Ishikawa (cell line): ENCODE data around the gene OR9A4.

ENCODE experiments used
- CEBPB ChIP-seq: IDR thresholded peaks from 2 replicates; pipeline ENCODE4 v1.6.1; 2012
- CREB1 ChIP-seq: IDR thresholded peaks from 2 replicates; pipeline ENCODE4 v1.6.1; 2012; ENCODE audit warnings: low read depth
- EP300 ChIP-seq: IDR thresholded peaks from 2 replicates; pipeline ENCODE4 v1.6.1; 2012; ENCODE audit warnings: borderline replicate concordance
- FOXM1 ChIP-seq: IDR thresholded peaks from 2 replicates; pipeline ENCODE4 v1.6.1; 2012; ENCODE audit warnings: low read depth, borderline replicate concordance
- NFIC ChIP-seq: IDR thresholded peaks from 2 replicates; pipeline ENCODE4 v1.6.1; 2012
- RAD21 ChIP-seq: IDR thresholded peaks from 2 replicates; pipeline ENCODE4 v1.6.1; 2012; ENCODE audit warnings: low read depth
- TAF1 ChIP-seq: IDR thresholded peaks from 2 replicates; pipeline ENCODE4 v1.6.1; 2012; ENCODE audit warnings: low read depth, mild to moderate bottlenecking
- TCF12 ChIP-seq: IDR thresholded peaks from 2 replicates; pipeline ENCODE4 v1.6.1; 2012; ENCODE audit warnings: low read depth
- TEAD4 ChIP-seq: IDR thresholded peaks from 2 replicates; pipeline ENCODE4 v1.6.1; 2012
- YY1 ChIP-seq: IDR thresholded peaks from 2 replicates; pipeline ENCODE4 v1.6.1; 2012; ENCODE audit warnings: low read depth
- ZBTB7A ChIP-seq: IDR thresholded peaks from 2 replicates; pipeline ENCODE4 v1.6.1; 2012; ENCODE audit warnings: low read depth
- TF ChIP-seq, protein P1 (sequence below): IDR thresholded peaks from 2 replicates; pipeline ENCODE4 v1.6.1; 2012; ENCODE audit warnings: low read depth, mild to moderate bottlenecking
- TF ChIP-seq, protein P2 (sequence below): IDR thresholded peaks from 2 replicates; pipeline ENCODE4 v1.6.1; 2012
- TF ChIP-seq, protein P3 (sequence below): IDR thresholded peaks from 2 replicates; pipeline ENCODE4 v1.6.1; 2012

Gene OR9A4

DNA sequence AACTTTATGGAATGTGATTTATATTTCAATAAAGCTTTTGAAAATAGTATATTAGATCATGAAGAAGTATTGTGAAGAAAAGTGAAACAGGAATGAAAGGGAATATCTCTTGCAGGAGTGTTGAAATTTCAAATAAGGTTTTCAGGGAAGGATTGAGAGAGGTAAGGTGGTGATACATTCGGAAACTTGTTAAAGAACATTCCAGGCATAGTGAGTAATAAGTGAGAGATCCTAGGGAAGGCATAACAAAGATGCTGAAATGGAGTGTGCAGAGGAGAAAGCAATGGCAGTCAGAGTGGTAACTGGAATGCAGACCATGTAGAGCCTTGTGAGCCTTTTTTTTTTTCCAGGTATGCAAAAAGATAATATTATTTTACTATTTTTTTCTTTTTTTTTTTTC is 4.1 kb downstream of the OR9A4 start:
- TF ChIP-seq CEBPB, result no peak
- no peak for TF ChIP-seq TAF1
- no peak for TF ChIP-seq YY1
- no peak for TF ChIP-seq TCF12
- no peak for TF ChIP-seq CREB1
- TF ChIP-seq NFIC, result no peak
- no peak for TF ChIP-seq RAD21
- no peak for TF ChIP-seq ZBTB7A
- no peak for TF ChIP-seq EP300
- TF ChIP-seq FOXM1, result no peak
- TF ChIP-seq, protein P1, sequence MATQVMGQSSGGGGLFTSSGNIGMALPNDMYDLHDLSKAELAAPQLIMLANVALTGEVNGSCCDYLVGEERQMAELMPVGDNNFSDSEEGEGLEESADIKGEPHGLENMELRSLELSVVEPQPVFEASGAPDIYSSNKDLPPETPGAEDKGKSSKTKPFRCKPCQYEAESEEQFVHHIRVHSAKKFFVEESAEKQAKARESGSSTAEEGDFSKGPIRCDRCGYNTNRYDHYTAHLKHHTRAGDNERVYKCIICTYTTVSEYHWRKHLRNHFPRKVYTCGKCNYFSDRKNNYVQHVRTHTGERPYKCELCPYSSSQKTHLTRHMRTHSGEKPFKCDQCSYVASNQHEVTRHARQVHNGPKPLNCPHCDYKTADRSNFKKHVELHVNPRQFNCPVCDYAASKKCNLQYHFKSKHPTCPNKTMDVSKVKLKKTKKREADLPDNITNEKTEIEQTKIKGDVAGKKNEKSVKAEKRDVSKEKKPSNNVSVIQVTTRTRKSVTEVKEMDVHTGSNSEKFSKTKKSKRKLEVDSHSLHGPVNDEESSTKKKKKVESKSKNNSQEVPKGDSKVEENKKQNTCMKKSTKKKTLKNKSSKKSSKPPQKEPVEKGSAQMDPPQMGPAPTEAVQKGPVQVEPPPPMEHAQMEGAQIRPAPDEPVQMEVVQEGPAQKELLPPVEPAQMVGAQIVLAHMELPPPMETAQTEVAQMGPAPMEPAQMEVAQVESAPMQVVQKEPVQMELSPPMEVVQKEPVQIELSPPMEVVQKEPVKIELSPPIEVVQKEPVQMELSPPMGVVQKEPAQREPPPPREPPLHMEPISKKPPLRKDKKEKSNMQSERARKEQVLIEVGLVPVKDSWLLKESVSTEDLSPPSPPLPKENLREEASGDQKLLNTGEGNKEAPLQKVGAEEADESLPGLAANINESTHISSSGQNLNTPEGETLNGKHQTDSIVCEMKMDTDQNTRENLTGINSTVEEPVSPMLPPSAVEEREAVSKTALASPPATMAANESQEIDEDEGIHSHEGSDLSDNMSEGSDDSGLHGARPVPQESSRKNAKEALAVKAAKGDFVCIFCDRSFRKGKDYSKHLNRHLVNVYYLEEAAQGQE, result no peak

DNA sequence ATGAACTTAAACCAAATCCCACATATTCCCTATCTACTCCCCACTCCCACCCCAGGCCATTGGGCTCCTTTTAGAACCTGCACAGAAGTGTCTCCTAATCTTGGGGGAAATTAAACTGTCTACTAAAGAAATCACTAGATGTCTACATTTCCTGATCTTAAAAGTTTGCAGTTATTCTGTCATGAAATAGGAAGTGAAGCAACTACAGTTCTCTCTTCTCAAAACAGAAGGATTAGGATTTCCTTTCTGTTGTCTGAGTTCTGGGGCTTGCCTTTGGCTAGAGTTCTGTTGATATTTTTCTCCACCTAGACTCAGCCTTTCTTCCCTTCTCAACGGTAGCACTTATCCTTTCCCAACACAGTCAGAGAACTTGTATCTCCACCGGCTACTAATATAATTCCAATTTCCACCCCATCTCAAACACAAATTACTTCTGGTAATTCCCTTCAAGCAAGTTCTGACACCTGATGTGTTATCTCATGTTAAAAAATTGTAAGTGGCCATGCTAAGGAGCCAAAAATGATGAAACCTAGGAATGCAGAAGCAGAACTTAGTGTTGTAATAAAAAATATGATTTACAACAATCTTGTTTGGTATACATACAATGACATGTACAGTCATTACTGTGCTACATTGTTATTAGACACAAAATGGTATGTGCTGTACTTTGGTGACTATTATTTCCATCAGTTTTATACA is 12.1 kb downstream of the OR9A4 start:
- TF ChIP-seq, protein P2, sequence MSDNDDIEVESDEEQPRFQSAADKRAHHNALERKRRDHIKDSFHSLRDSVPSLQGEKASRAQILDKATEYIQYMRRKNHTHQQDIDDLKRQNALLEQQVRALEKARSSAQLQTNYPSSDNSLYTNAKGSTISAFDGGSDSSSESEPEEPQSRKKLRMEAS, result no peak
- TF ChIP-seq, protein P1, result no peak

DNA sequence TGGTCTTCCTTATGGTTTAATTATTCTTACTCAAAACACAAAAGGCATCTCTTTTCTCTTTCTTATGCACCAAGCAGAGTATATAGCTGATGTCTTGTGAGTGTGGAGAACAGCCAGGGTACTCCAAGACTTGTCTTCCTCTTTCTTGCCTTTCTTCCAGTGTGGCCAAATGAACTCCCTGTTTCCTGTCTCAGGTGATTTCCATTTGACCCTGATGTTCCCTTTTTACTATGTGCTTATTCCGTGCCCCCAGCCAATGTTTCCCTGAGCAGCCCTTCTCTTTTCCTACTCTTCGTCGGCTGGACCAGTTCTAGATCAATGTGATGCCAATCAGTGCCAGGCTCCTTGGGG is 12.6 kb downstream of the OR9A4 start:
- TF ChIP-seq RAD21 (no peak), TCF12 (no peak), YY1 (no peak), ZBTB7A (no peak), EP300 (no peak), CREB1 (no peak), NFIC (no peak), FOXM1 (no peak)
- TF ChIP-seq, protein P2, result no peak
- TF ChIP-seq, protein P1, result no peak

DNA sequence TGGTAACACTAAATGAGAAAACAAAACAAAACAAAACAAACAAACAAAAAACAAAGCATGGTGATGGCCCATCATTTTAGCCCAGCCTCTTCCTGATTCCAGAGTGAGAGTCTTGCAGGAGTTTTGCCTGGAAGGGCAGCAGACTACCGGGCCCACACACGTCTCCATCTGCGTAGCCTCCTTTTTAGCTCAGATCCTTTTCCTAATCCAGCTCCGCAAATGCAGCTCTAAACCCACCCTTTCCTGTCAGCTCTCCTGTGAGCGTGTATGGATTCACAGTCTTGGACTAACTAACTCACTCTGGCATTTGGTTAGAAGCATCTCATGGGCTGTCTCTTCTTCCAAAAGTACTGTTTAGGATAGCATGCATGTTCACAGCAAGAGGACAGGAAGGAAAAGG is 14.0 kb downstream of the OR9A4 start:
- TF ChIP-seq, protein P2, result no peak
- TF ChIP-seq EP300, result no peak
- TF ChIP-seq CREB1, result no peak

DNA sequence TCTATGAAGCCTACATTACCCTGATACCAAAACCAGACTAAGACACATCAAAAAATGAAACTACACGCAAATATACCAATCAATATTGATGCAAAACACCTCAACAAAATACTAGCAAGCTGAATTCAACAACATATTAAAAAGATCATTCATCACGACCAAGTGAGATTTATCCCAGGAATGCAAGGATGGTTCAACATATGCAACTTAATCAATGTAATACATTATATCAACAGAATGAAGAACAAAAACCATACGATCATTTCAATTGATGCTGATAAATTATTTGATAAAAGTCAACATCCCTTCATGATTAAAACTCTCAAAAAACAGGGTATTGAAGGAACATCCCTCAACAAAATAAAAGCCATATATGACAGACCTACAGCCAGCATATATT is 24.9 kb downstream of the OR9A4 start:
- no peak for TF ChIP-seq TCF12
- TF ChIP-seq, protein P3, sequence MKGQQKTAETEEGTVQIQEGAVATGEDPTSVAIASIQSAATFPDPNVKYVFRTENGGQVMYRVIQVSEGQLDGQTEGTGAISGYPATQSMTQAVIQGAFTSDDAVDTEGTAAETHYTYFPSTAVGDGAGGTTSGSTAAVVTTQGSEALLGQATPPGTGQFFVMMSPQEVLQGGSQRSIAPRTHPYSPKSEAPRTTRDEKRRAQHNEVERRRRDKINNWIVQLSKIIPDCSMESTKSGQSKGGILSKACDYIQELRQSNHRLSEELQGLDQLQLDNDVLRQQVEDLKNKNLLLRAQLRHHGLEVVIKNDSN, result no peak
- TF ChIP-seq CREB1, result no peak
- TF ChIP-seq CEBPB, result no peak
- no peak for TF ChIP-seq ZBTB7A
- no peak for TF ChIP-seq TEAD4
- TF ChIP-seq, protein P2, result no peak
- TF ChIP-seq FOXM1, result no peak
- no peak for TF ChIP-seq RAD21
- TF ChIP-seq YY1, result no peak

DNA sequence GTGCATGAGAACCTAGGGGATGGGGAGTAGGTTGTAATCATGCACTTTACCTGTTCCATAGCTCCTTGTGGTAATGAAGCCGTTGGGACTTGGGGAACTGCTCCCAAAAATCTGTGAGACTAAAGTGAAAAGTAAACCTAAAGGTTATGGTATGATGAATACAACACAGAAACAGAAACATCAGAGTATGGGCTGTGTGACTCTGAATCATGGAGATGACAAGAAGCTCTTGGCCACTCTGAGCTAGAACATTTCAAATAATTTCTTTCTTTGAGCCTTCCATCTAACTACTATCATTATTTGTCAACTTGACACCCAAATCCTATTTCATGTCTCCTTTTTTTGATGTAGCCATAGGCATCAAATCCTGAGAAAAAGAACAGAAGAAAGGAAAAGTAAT is 27.6 kb downstream of the OR9A4 start:
- no peak for TF ChIP-seq RAD21
